Body of pancreas (tissue), 4 donors: ENCODE results near the gene ZSCAN5A.

Source experiments
- POLR2A ChIP-seq, 3 donors: fragments of 450-650 bp; IDR thresholded peaks; one replicate each; pipeline ENCODE4 v1.6.1; 2016; ENCODE audit warnings: antibody characterized with exemption in 3 of 3, mild to moderate bottlenecking in 2 of 3
- TF ChIP-seq, protein P1 (sequence below), 7 experiments: fragments of 450-650 bp in 4 of 7; fragments of 200-600 bp in 3 of 7; sonication (generic) in 3 of 7; IDR thresholded peaks; one replicate each; pipeline ENCODE4 v1.5.1; 2016 to 2019; ENCODE audit warnings: antibody characterized with exemption in 7 of 7

DNA sequence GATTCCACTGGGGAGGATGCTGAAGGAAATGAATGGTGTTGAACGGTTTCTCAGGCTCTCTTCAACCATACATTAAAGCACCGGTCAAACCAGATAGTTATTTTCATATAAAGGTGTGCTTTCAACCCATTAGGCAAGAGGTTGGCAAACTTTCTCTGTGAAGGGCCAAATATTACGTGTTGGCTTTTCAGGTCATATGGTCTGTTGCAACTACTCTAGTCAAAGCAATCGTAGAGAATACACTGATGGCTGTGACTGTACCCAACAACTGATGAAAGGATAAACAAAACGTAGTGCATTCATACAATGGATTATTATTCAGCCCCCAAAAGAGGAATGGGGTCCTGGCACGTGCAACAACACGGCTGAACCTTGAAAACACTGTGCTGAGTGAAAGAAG lies 5.8 kb downstream of the ZSCAN5A start:
- TF ChIP-seq, protein P1, sequence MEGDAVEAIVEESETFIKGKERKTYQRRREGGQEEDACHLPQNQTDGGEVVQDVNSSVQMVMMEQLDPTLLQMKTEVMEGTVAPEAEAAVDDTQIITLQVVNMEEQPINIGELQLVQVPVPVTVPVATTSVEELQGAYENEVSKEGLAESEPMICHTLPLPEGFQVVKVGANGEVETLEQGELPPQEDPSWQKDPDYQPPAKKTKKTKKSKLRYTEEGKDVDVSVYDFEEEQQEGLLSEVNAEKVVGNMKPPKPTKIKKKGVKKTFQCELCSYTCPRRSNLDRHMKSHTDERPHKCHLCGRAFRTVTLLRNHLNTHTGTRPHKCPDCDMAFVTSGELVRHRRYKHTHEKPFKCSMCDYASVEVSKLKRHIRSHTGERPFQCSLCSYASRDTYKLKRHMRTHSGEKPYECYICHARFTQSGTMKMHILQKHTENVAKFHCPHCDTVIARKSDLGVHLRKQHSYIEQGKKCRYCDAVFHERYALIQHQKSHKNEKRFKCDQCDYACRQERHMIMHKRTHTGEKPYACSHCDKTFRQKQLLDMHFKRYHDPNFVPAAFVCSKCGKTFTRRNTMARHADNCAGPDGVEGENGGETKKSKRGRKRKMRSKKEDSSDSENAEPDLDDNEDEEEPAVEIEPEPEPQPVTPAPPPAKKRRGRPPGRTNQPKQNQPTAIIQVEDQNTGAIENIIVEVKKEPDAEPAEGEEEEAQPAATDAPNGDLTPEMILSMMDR (IDR thresholded peaks at IDR 0.05): no peak
- TF ChIP-seq POLR2A (IDR thresholded peaks at IDR 0.05): no peak
